IMR-90 (cell line): ENCODE measurements around the gene C2orf74. TPM values are rescaled to one million over a fixed set of nuclear protein-coding genes. Genes with fewer than 3 reads are reported as not detected.

Source experiments
- ATAC-seq: fragments of 200-7000 bp; cut with Tn5 transposase; 2 replicates; pipeline ENCODE4 v1.9.1; 2020; ENCODE audit warnings: low read depth, mild to moderate bottlenecking, moderate library complexity
- BruUV-seq: library from RNA; stranded (reverse); fragments of 400-500 nt; replicated peaks from 2 replicates; lab custom pipeline; 2021; lab: Mats Ljungman, UMichigan
- CTCF ChIA-PET: fragments of 300-600 bp; formaldehyde crosslinking; extraction: SDS; loops from one replicate; lab custom pipeline; 2021; ENCODE audit warnings: antibody characterized with exemption; lab: Yijun Ruan, JAX
- POLR2A ChIA-PET: fragments of 300-600 bp; sonication (Branson Sonifier 250); formaldehyde crosslinking; loops from one replicate; lab custom pipeline; 2022; ENCODE audit warnings: antibody characterized with exemption; ENCODE audit not compliant: unreplicated experiment; lab: Charles Lee
- DNase-seq: peaks from one replicate; pipeline ENCODE4 v3.0.0; 2013
- H2AFZ ChIP-seq: replicated peaks from 2 replicates; pipeline ENCODE3; 2013; ENCODE audit warnings: low read length, mild to moderate bottlenecking; ENCODE audit not compliant: poor library complexity
- H2AK5ac ChIP-seq: 2 replicates; pipeline ENCODE4 v1.6.1; 2013; ENCODE audit warnings: low read depth, low read length, inconsistent platforms
- H2AK9ac ChIP-seq: replicated peaks from 2 replicates; pipeline ENCODE3; 2013; ENCODE audit warnings: mild to moderate bottlenecking, low read depth, low read length, moderate library complexity; ENCODE audit not compliant: poor library complexity
- H2BK120ac ChIP-seq: 2 replicates; pipeline ENCODE4 v1.6.1; 2013; ENCODE audit warnings: low read depth, low read length, inconsistent platforms
- H2BK15ac ChIP-seq: 3 replicates; pipeline ENCODE4 v1.6.1; 2013; ENCODE audit warnings: low read depth, low read length, inconsistent platforms
- H2BK20ac ChIP-seq: 2 replicates; pipeline ENCODE4 v1.6.1; 2013; ENCODE audit warnings: low read depth, mild to moderate bottlenecking, inconsistent platforms, low read length, moderate library complexity
- H2BK5ac ChIP-seq: 2 replicates; pipeline ENCODE4 v1.6.1; 2013; ENCODE audit warnings: mild to moderate bottlenecking, low read depth, low read length, inconsistent platforms; ENCODE audit not compliant: poor library complexity, severe bottlenecking
- H3K14ac ChIP-seq: replicated peaks from 2 replicates; pipeline ENCODE4 v1.6.1; 2013; ENCODE audit warnings: low read depth, low read length, inconsistent platforms
- H3K18ac ChIP-seq: 2 replicates; pipeline ENCODE4 v1.6.1; 2013; ENCODE audit warnings: low read depth, low read length, control low read depth
- H3K23ac ChIP-seq: 2 replicates; pipeline ENCODE4 v1.6.1; 2013; ENCODE audit warnings: low read depth, low read length, inconsistent platforms
- H3K27ac ChIP-seq: 2 replicates; pipeline ENCODE4 v1.5.1; 2013; ENCODE audit warnings: mild to moderate bottlenecking, control low read depth, low read length; ENCODE audit not compliant: insufficient read depth
- H3K27me3 ChIP-seq: 2 replicates; pipeline ENCODE4 v1.6.1; 2013; ENCODE audit warnings: low read length; ENCODE audit not compliant: control insufficient read depth, insufficient read depth
- H3K36me3 ChIP-seq: 2 replicates; pipeline ENCODE4 v1.6.1; 2013; ENCODE audit warnings: low read length, mixed read lengths; ENCODE audit not compliant: control insufficient read depth, insufficient read depth
- H3K4ac ChIP-seq: 2 replicates; pipeline ENCODE4 v1.6.1; 2013; ENCODE audit warnings: low read depth, low read length, inconsistent platforms
- H3K4me1 ChIP-seq: 2 replicates; pipeline ENCODE4 v1.6.1; 2013; ENCODE audit warnings: low read length, mixed read lengths; ENCODE audit not compliant: control insufficient read depth, insufficient read depth
- H3K4me2 ChIP-seq: 2 replicates; pipeline ENCODE4 v1.6.1; 2013; ENCODE audit warnings: low read depth, mild to moderate bottlenecking, control low read depth, low read length, moderate library complexity
- H3K4me3 ChIP-seq: 2 replicates; pipeline ENCODE4 v1.5.1; 2013; ENCODE audit warnings: low read depth, mild to moderate bottlenecking, control low read depth, low read length, moderate library complexity; ENCODE audit not compliant: insufficient read depth
- H3K56ac ChIP-seq: 2 replicates; pipeline ENCODE4 v1.6.1; 2013; ENCODE audit warnings: low read length, inconsistent platforms; ENCODE audit not compliant: insufficient read depth; ENCODE audit errors: extremely low read depth
- H3K79me1 ChIP-seq, 2 experiments: 2 replicates each; pipeline ENCODE4 v1.6.1; 2013; ENCODE audit warnings: low read length in 2 of 2, inconsistent platforms in 1 of 2, low read depth in 1 of 2
- H3K9ac ChIP-seq: 2 replicates; pipeline ENCODE4 v1.6.1; 2013; ENCODE audit warnings: low read depth, low read length, control low read depth
- H3K9me1 ChIP-seq: 2 replicates; pipeline ENCODE4 v1.6.1; 2013; ENCODE audit warnings: low read length, inconsistent platforms; ENCODE audit not compliant: insufficient read depth
- H3K9me3 ChIP-seq: 2 replicates; pipeline ENCODE4 v1.6.1; 2013; ENCODE audit warnings: low read length; ENCODE audit not compliant: control insufficient read depth, insufficient read depth
- H4K20me1 ChIP-seq: 2 replicates; pipeline ENCODE4 v1.6.1; 2013; ENCODE audit warnings: low read length, inconsistent platforms; ENCODE audit not compliant: insufficient read depth
- H4K5ac ChIP-seq: 2 replicates; pipeline ENCODE4 v1.6.1; 2013; ENCODE audit warnings: mild to moderate bottlenecking, low read depth, low read length, control low read depth
- H4K8ac ChIP-seq, 2 experiments: 2 replicates each; pipeline ENCODE4 v1.6.1; 2013; ENCODE audit warnings: low read depth in 2 of 2, low read length in 2 of 2, control low read depth in 1 of 2, inconsistent platforms in 1 of 2
- H4K91ac ChIP-seq: 2 replicates; pipeline ENCODE4 v1.6.1; 2013; ENCODE audit warnings: low read depth, low read length, inconsistent platforms; ENCODE audit not compliant: insufficient read depth
- CTCF ChIP-seq: conservative IDR thresholded peaks from 2 replicates; pipeline ENCODE4 v1.5.1; 2012; ENCODE audit warnings: mild to moderate bottlenecking, low read depth, low read length, improper control_type of control experiment
- ELK1 ChIP-seq: fragments of 150-350 bp; IDR thresholded peaks from 2 replicates; pipeline ENCODE4 v1.6.1; 2016; ENCODE audit warnings: low read depth, mild to moderate bottlenecking, low read length, moderate library complexity, borderline replicate concordance
- FOS ChIP-seq: fragments of 150-350 bp; IDR thresholded peaks from 2 replicates; pipeline ENCODE4 v1.6.1; 2016; ENCODE audit warnings: low read depth, low read length
- MAZ ChIP-seq: IDR thresholded peaks from 2 replicates; pipeline ENCODE4 v1.6.1; 2012; ENCODE audit warnings: low read depth, mild to moderate bottlenecking, low read length, improper control_type of control experiment, moderate library complexity, borderline replicate concordance
- MXI1 ChIP-seq: IDR thresholded peaks from 2 replicates; pipeline ENCODE4 v1.6.1; 2012; ENCODE audit warnings: low read depth, mild to moderate bottlenecking, low read length, moderate library complexity, borderline replicate concordance
- NFE2L2 ChIP-seq: fragments of 150-350 bp; IDR thresholded peaks from 2 replicates; pipeline ENCODE4 v1.6.1; 2016; ENCODE audit warnings: low read depth, mild to moderate bottlenecking, low read length
- RCOR1 ChIP-seq: IDR thresholded peaks from 2 replicates; pipeline ENCODE4 v1.6.1; 2012; ENCODE audit warnings: mild to moderate bottlenecking, low read length, improper control_type of control experiment; ENCODE audit not compliant: insufficient replicate concordance
- RFX5 ChIP-seq: IDR thresholded peaks from 2 replicates; pipeline ENCODE4 v1.8.0; 2012; ENCODE audit warnings: low read depth, mild to moderate bottlenecking, low read length, moderate library complexity
- SMC3 ChIP-seq: fragments of 150-350 bp; IDR thresholded peaks from 2 replicates; pipeline ENCODE4 v1.6.1; 2016; ENCODE audit warnings: low read depth, mild to moderate bottlenecking, antibody characterized with exemption, low read length, moderate library complexity
- USF2 ChIP-seq: fragments of 150-350 bp; IDR thresholded peaks from 2 replicates; pipeline ENCODE4 v1.6.1; 2017; ENCODE audit warnings: mild to moderate bottlenecking, antibody characterized with exemption, low read length, low read depth
- WGBS, 2 experiments: methylation state at CpG; one replicate each; pipeline versions ENCODE4 v1.1.5 to v1.1.7; 2013; ENCODE audit warnings: missing lambda C conversion rate in 2 of 2; ENCODE audit not compliant: insufficient read length in 1 of 2; ENCODE audit errors: extremely low coverage in 2 of 2; 5-methylcytosine and 5-hydroxymethylcytosine counted together
- dilution Hi-C: fragments of 300-500 bp; cut with HindIII; formaldehyde crosslinking; loops from one replicate; pipeline ENCODE4 v1.14.3; 2018; ENCODE audit warnings: low sequenced_read_pairs; ENCODE audit not compliant: unreplicated experiment
- in situ Hi-C: fragments of 300-500 bp; cut with MboI; formaldehyde crosslinking; loops from 3 replicates; pipeline ENCODE4 v1.14.3; 2019; ENCODE audit warnings: low sequenced_read_pairs, inconsistent platforms, mixed read lengths
- intact Hi-C: fragments of 100-400 bp; cut with micrococcal nuclease; formaldehyde crosslinking; loops from 2 replicates; pipeline ENCODE4 v1.10.0; 2022
- polyA plus RNA-seq, 3 experiments: library from polyadenylated mRNA; depleted of rRNA; stranded (reverse); fragments of >200 nt; gene quantifications; 2 replicates each; pipeline ENCODE4 v1.2.3, GENCODE V29; 2012; ENCODE audit warnings: low replicate concordance in 1 of 3
- total RNA-seq: library from RNA; depleted of rRNA; stranded (reverse); fragments of >200 nt; gene quantifications from 2 replicates; pipeline ENCODE4 v1.2.3, GENCODE V29; 2012

C2orf74 gene
- total and polyA plus RNA-seq, 2 of the 4 experiments (the other 2 are of a cell fraction): 8.4 to 21.9 TPM

GRCh38 chr2:61145990-61146389 is 16.0 kb upstream of the C2orf74 start:
- H2AK9ac ChIP-seq: no peak overlapping the region
- no peak for ATAC-seq
- H3K27me3 ChIP-seq: no peaks in the 10 kb centered on the region
- no CpG with 5 or more reads among the region's 2 CpGs for WGBS, 2 experiments
- no peak overlapping the region for H3K9ac ChIP-seq
- H2BK5ac ChIP-seq: no peak overlapping the region
- no peak overlapping the region for H4K91ac ChIP-seq
- H3K56ac ChIP-seq: no peak overlapping the region
- no peak overlapping the region for H3K4me3 ChIP-seq
- no peak overlapping the region; the same call in 1 of the 2 replicates for H3K4me2 ChIP-seq
- in situ Hi-C loops: no loop called here
- no peaks in the 10 kb centered on the region for H3K4me1 ChIP-seq
- intact Hi-C loops: no loop called here
- peaks cover 7 to 16% of the 10 kb centered on the region in 2 experiments for H3K79me1 ChIP-seq
- H2BK15ac ChIP-seq: no peak overlapping the region
- no peak overlapping the region for H3K4ac ChIP-seq
- H3K18ac ChIP-seq: no peak overlapping the region
- no peak overlapping the region for H2AFZ ChIP-seq
- H3K23ac ChIP-seq: no peak overlapping the region
- no peak overlapping the region for H4K5ac ChIP-seq
- no peaks in the 10 kb centered on the region for H3K9me3 ChIP-seq
- H4K20me1 ChIP-seq: no peaks in the 10 kb centered on the region
- TSS peak; percentile 35 for BruUV-seq
- POLR2A ChIA-PET: no interaction called here
- 0 out of 2 replicates have a peak overlapping the region, but pooled peaks have one; percentile 19 for H3K14ac ChIP-seq
- H3K27ac ChIP-seq: no peak overlapping the region
- no peak overlapping the region for H2AK5ac ChIP-seq
- peaks cover 18% of the 10 kb centered on the region for H3K36me3 ChIP-seq
- DNase-seq: no peak
- CTCF ChIA-PET: no interaction called here
- TF ChIP-seq FOS (no peak), MXI1 (no peak), SMC3 (no peak), ELK1 (no peak), CTCF (no peak), MAZ (no peak), NFE2L2 (no peak), RCOR1 (no peak), RFX5 (no peak), USF2 (no peak)
- no peaks in the 10 kb centered on the region; the same call in 1 of the 2 replicates for H3K9me1 ChIP-seq
- H2BK120ac ChIP-seq: no peak overlapping the region
- H4K8ac ChIP-seq: peak overlapping the region; percentile 2 to 81; a peak in 2 of 4 replicates
- dilution Hi-C loops: no loop called here
- no peak overlapping the region for H2BK20ac ChIP-seq
